Measurements from ENCODE around the gene SRP68.

SRP68 gene

DNA sequence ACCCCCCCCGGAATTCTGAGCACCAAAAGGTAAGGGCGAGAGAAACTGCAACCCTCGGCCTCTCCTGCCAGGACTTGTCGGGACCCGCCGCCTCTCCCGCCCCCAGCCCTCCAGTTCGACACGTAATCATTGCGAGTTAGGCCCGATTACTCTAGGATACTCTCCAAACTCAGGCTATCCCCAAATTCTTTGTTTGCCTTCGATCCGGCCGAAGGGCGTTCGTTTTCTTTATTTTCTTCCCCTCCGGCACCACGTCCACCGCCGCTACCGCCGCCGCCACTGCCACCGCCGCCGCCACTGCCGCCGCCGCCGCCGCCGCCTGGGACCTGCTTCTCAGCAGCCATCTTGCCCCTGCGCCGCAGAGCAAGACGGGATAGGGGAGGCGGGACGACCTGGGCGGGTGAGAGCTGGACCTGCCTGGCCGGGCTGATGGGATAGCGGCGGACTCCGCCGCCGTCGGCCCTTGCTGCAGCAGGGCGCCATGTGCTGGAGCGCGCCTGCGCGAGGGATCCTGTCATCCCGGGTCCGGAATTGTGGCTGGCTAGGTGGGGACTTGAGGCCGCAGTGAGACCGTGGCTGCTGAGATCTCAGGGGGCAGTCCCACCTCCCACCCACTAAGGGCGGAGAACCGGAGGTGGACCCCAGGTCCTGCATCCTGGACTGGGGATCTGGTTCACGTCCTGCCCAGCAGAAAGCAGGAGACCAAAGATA, at the start of gene SRP68:
TSS of gene SRP68 (minus strand) at position 370 of the 711 bp plus-strand sequence. CDS start at position 344, 26 bp downstream.
- in situ Hi-C loops (cut with MboI; ENCODE audit: low sequenced_read_pairs): no loop called here

DNA sequence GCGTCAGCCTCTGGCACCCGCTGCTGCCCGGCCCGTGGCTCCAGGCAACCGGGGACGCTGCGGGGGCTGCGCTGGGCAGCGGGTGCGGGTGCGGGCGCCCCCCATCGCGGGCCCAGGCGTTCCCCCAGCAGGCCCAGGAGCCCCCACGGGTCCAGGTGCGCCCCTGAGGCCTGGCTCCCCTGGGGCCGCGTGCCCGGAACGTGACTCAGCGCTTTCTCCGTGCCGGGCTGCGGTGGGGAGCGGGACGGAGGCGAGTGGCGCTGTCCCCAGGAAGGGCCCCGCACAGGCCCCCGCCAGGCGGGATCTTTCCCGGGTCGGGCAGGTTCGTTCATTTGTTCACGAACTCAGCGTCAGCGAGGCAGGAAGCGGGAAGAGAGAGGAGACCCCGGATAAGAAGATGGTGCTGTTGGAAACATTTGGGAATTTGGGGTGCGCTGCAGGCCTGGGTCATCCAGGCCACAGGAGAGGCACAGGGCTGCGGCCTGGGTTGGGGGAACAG, 49.7 kb upstream of the SRP68 start:
- in situ Hi-C loops (cut with MboI; ENCODE audit: low sequenced_read_pairs): loop anchor here (5.0 to 25.0 kb wide), 2 partner anchors 110 to 160 kb away; partner anchors contain the start of gene CDK3

DNA sequence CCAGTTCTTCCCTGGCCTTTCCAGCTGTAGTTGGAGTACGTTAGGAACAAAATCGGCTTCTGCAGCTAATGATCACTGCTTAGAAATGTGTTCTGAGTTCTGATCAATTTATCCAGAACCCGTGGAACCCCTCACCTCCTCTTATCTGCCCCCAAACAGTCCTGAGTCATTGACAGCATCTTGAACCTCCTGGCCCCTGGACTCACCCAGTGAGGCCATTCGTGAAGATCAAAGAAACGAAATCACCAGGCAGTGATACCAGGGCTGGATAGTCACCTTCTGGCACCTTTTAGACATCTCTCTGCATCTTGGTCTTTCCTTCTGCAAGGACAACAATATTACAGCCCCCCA, 48.3 kb upstream of the SRP68 start:
- in situ Hi-C loops (cut with MboI; ENCODE audit: low sequenced_read_pairs): loop anchor here (5.0 to 25.0 kb wide), 2 partner anchors 108 to 162 kb away; partner anchors contain the start of gene CDK3

DNA sequence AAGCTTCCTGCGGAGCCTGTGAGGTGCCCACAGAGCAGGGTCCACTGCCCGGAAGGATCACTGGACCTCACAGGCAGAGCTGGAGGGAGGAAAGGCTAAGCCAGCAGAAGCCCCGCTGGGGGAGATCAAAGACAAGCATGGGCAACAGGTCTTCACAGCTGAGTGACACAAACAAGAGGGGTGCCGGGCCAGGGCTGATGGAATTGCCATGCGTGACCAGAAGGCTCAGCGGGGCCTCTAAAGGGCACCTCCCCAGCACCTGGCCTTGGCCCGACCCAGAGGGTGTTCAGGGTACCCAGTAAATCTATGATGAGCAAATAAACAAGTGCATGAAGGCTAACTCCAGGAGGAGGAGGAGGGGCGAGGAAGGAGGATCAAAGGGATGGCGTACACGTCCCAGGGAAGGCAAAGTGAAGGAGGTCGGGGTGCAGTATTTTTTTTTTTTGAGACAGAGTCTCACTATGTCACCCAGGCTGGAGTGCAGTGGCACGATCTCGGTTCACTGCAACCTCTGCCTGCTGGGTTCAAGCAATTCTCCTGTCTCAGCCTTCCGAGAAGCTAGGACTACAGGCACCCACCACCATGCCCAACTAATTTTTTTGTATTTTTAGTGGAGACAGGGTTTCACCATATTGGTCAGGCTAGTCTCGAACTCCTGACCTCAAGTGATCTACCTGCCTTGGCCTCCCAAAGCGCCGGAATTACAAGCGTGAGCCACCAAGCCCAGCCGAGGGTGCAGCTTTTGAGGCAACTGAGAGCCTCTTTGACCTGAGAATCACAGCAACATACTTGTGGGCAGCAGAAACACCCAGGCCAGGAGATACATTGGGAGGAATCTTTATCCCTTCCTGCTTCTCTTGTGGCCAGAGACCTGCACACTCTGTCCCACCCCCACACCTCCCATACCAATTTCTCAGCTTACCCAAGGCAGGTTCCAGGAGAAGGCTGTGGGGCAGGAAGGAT, 47.4 kb upstream of the SRP68 start:
- in situ Hi-C loops (cut with MboI; ENCODE audit: low sequenced_read_pairs): loop anchor here (5.0 to 25.0 kb wide), 2 partner anchors 107 to 163 kb away; partner anchors contain the start of gene CDK3

- in situ Hi-C loops (cut with MboI; ENCODE audit: low sequenced_read_pairs): loop anchor here (25.0 kb wide), 1 partner anchor 103 kb away; the partner anchor contains the start of gene CDK3
Measured at GRCh38 chr17:76115138-76115754, 42.9 kb upstream of the SRP68 start.

GRCh38 chr17:76111956-76112355, 39.6 kb upstream of the SRP68 start:
- in situ Hi-C loops (cut with MboI; ENCODE audit: low sequenced_read_pairs): loop anchor here (25.0 kb wide), 1 partner anchor 100 kb away; the partner anchor contains the start of gene CDK3

DNA sequence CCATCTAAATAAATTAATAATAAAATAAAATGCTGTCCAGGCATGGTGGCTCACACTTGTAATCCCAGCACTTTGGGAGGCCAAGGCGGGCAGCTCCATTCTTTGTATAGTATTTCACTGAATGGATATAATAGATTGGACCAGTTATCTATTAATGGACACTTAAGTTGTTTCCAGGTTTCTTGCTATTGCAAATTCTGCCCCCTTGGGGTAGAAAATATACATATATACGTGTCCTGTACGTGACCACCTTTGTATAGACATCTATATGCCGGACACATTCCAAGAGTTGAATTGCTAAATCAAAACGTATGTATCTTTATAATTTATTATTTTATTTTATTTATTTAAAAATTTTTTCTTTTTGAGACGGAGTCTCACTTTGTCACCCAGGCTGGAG, 35.2 kb upstream of the SRP68 start:
- in situ Hi-C loops (cut with MboI; ENCODE audit: low sequenced_read_pairs): loop anchor here (25.0 kb wide), 1 partner anchor 95 kb away; the partner anchor contains the start of gene CDK3

GRCh38 chr17:76106703-76107102, 34.4 kb upstream of the SRP68 start:
- in situ Hi-C loops (cut with MboI; ENCODE audit: low sequenced_read_pairs): loop anchor here (25.0 kb wide), 1 partner anchor 94 kb away; the partner anchor contains the start of gene CDK3

GRCh38 chr17:76104896-76105231, 32.5 kb upstream of the SRP68 start:
- in situ Hi-C loops (cut with MboI; ENCODE audit: low sequenced_read_pairs): loop anchor here (25.0 kb wide), 1 partner anchor 93 kb away; the partner anchor contains the start of gene CDK3

DNA sequence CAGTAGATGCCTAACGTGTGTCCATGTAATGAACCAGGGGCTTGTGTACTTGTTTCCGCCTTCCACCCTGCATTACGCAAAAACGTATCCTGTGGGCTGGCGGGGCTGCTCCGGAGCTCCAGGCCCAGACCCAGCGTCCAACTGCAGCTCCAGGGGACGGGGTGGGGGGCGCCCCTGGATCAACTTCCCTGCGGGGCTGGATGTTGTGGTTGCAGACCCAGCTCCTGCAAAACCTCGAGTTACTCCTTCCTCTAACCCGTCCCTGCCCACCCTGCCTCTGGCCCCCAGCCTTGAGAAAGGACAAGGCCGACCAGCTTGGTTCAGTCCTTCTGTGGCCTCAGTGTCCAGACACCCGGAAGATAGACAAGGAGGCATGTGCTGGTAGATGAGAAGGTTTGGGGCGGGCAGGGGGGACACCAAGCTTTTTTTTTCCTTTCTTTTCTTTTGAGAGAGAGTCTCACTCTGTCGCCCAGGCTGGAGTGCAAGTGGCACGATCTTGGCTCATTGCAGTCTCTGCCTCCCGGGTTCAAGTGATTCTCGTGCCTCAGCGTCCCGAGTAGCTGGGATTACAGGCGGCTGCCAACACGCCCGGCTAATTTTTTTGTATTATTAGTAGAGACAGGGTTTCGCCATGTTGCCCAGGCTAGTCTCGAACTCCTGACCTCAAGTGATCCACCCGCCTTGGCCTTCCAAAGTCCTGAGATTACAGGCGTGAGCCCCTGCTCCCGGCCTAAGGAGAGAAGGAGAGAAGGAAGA, 32.0 kb upstream of the SRP68 start:
- in situ Hi-C loops (cut with MboI; ENCODE audit: low sequenced_read_pairs): loop anchor here (25.0 kb wide), 1 partner anchor 92 kb away; the partner anchor contains the start of gene CDK3

- in situ Hi-C loops (cut with MboI; ENCODE audit: low sequenced_read_pairs): loop anchor here (25.0 kb wide), 1 partner anchor 91 kb away; the partner anchor contains the start of gene CDK3
Measured at GRCh38 chr17:76103274-76104139, 31.2 kb upstream of the SRP68 start, which contains the start of gene EXOC7. Gene EXOC7 (minus strand): TSS chr17:76103787. CDS start chr17:76103692, 95 bp downstream.

DNA sequence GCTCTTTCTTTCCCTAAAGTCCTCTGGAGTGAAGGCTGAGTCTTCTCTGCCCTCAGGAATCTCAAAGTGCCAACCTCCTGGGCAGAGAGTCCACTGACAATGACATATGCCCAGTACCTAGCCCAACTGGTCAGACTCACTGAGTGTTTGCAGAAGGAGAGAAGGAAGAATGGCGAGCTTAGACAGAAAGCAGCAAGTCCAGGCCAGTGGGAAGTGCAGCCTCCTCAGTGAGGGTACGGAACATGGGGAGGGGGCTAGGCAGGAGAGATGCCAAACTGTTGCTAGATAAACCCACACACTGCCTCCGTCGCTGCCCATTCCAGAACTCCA, 30.6 kb upstream of the SRP68 start:
- in situ Hi-C loops (cut with MboI; ENCODE audit: low sequenced_read_pairs): loop anchor here (25.0 kb wide), 1 partner anchor 91 kb away; the partner anchor contains the start of gene CDK3

- in situ Hi-C loops (cut with MboI; ENCODE audit: low sequenced_read_pairs): no loop called here
Measured at GRCh38 chr17:76097716-76098295, 25.5 kb upstream of the SRP68 start.

- in situ Hi-C loops (cut with MboI; ENCODE audit: low sequenced_read_pairs): no loop called here
Measured at GRCh38 chr17:76095943-76096342, 23.6 kb upstream of the SRP68 start.

GRCh38 chr17:76094046-76094445, 21.7 kb upstream of the SRP68 start:
- in situ Hi-C loops (cut with MboI; ENCODE audit: low sequenced_read_pairs): no loop called here

- in situ Hi-C loops (cut with MboI; ENCODE audit: low sequenced_read_pairs): no loop called here
Measured at GRCh38 chr17:76092526-76093413, 20.5 kb upstream of the SRP68 start.

DNA sequence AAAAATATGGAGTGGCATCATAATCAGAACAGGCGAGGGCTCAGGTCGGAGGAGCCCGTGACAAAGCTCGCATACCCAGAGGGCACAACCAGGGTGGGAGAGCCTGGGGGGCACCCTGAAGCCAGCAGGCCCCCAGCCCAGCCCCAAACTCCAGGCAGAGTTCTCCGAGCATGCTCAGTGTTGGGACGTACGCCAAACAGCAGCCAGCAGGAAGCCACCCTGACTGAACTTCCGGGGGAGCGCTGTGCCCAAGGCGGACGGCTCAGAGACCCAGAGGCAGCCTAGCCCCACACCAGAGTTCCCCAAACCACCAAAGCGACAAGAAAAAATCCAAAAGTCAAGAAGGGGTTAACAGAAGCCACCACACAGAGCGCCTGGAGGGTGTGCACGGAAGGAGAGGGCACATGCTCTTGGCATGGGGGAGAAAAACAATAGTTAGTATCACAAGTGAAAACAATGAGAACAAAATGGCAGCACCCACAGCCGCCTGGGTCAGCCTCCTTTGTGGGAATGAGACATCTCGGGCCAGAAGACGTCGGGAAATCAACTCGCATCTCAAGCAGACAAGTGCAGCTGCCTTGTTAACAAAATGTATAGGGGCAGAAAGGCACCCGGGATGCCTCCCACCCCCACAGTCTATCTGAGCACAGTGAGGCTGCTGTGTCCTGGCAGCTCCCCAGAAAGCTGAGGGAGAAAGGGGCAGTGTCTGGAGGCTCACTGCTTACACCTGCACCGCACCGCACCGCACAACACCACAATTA, 19.4 kb upstream of the SRP68 start:
- in situ Hi-C loops (cut with MboI; ENCODE audit: low sequenced_read_pairs): no loop called here

Data from HL-60/S4 treated with phorbol 12-myristate 13-acetate at 8.2 ng/mL for 4 days and 3 days (cell line).